Glutamatergic neuron (in vitro differentiated cells): ENCODE data around the gene SEMA4F. TPM values are rescaled to one million over a fixed set of nuclear protein-coding genes. Genes with fewer than 3 reads are reported as not detected.

ENCODE experiments used
- DNase-seq: peaks from one replicate; pipeline ENCODE4 v3.0.0; 2022
- H3K27ac Mint-ChIP-seq: one replicate; pipeline ENCODE4 v1.8.0; 2020; ENCODE audit warnings: mild to moderate bottlenecking, mixed read lengths, inconsistent platforms; ENCODE audit not compliant: unreplicated experiment
- H3K27me3 Mint-ChIP-seq: one replicate; pipeline ENCODE4 v1.8.0; 2020; ENCODE audit warnings: mild to moderate bottlenecking, moderate library complexity, mixed read lengths, inconsistent platforms; ENCODE audit not compliant: unreplicated experiment
- H3K36me3 Mint-ChIP-seq: one replicate; pipeline ENCODE4 v1.8.0; 2020; ENCODE audit warnings: mild to moderate bottlenecking, mixed read lengths, inconsistent platforms; ENCODE audit not compliant: unreplicated experiment
- H3K4me1 Mint-ChIP-seq: one replicate; pipeline ENCODE4 v1.8.0; 2020; ENCODE audit warnings: mild to moderate bottlenecking, low read depth, mixed read lengths, inconsistent platforms; ENCODE audit not compliant: unreplicated experiment
- H3K4me3 Mint-ChIP-seq: one replicate; pipeline ENCODE4 v1.8.0; 2020; ENCODE audit warnings: mild to moderate bottlenecking, mixed read lengths, inconsistent platforms; ENCODE audit not compliant: unreplicated experiment
- H3K9me3 Mint-ChIP-seq: one replicate; pipeline ENCODE4 v1.8.0; 2020; ENCODE audit warnings: mild to moderate bottlenecking, moderate library complexity, mixed read lengths, inconsistent platforms; ENCODE audit not compliant: unreplicated experiment
- total RNA-seq: library from RNA; stranded (reverse); fragmentation: NEBNext Ultra II Directional; extraction: Animal tissue kit (Norgen Biotek cat#: 25700); gene quantifications from one replicate; pipeline ENCODE4 v1.2.1, GENCODE V29; 2021; ENCODE audit not compliant: unreplicated experiment
- TF ChIP-seq, protein P1 (sequence below): fragments of 200-600 bp; sonication (generic); IDR thresholded peaks from one replicate; pipeline ENCODE4 v1.5.0; 2021; ENCODE audit not compliant: partially characterized antibody, unreplicated experiment

Gene SEMA4F
- total RNA-seq, 1 donor from 2014 or later: 28.5 TPM

DNA sequence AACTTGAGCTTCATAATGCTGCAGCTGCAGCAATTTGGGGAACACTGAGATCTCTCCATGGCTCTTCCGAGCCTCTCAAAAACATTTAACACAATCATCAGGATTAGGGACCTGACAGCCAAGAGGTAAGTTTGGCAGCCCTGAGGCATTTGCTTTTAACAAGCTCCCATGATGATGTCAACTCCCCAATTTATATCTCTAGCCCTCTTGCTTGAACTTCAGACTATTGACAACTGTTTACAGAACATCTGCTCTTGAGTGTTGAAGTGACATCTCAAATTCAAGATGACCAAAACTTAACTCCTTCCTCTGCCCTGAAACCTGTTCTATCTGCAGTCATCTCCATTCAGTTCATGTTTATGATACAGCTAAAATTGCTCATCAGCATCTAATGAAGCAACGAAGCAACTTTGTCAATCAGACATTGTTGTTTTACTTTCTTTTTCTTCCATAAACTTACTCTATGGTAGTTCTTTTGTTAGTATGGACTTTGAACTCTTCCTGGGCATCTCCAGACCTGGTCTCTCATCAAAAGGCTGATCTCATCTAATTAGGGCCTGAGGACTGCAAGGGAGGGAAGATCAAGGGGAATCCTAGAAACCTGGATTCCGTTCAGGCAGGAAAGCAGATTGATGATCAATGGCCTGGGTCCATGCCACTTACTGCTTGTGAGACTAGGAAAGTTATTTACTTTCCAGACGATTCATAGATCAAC is 48.1 kb downstream of the SEMA4F start:
- no peak overlapping the region for H3K4me3 Mint-ChIP-seq
- H3K4me1 Mint-ChIP-seq: no peaks in the 10 kb centered on the region
- H3K9me3 Mint-ChIP-seq: no peaks in the 10 kb centered on the region
- H3K36me3 Mint-ChIP-seq: no peaks in the 10 kb centered on the region
- TF ChIP-seq, protein P1, sequence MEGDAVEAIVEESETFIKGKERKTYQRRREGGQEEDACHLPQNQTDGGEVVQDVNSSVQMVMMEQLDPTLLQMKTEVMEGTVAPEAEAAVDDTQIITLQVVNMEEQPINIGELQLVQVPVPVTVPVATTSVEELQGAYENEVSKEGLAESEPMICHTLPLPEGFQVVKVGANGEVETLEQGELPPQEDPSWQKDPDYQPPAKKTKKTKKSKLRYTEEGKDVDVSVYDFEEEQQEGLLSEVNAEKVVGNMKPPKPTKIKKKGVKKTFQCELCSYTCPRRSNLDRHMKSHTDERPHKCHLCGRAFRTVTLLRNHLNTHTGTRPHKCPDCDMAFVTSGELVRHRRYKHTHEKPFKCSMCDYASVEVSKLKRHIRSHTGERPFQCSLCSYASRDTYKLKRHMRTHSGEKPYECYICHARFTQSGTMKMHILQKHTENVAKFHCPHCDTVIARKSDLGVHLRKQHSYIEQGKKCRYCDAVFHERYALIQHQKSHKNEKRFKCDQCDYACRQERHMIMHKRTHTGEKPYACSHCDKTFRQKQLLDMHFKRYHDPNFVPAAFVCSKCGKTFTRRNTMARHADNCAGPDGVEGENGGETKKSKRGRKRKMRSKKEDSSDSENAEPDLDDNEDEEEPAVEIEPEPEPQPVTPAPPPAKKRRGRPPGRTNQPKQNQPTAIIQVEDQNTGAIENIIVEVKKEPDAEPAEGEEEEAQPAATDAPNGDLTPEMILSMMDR: no peak
- no peak overlapping the region for H3K27ac Mint-ChIP-seq
- no peaks in the 10 kb centered on the region for H3K27me3 Mint-ChIP-seq
- DNase-seq: no peak

DNA sequence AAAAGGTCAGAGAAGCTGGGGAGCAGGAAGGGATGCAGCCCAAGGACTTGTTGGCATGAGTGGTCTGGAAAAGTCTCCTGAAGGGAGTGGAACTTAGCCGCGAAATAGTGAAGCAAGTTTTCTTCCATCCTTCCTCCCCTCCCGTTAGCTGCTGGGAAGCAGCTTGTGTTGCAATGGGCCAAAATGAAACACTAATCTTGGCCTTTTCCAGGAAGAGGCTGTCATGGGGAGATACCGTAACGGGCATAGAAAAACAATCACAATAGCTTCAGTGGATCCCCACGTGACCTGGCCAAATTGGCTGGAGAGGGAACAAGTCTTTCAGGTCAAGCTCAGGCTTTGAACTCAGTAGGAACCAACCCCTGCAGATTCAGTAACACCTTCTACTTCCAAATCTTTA is 49.3 kb downstream of the SEMA4F start:
- no peaks in the 10 kb centered on the region for H3K27me3 Mint-ChIP-seq

GRCh38 chr2:74704216-74704615 is 50.2 kb downstream of the SEMA4F start:
- no peaks in the 10 kb centered on the region for H3K4me1 Mint-ChIP-seq
- TF ChIP-seq, protein P1: no peak
- H3K4me3 Mint-ChIP-seq: no peak overlapping the region
- no peak for DNase-seq
- H3K36me3 Mint-ChIP-seq: peaks cover 5% of the 10 kb centered on the region
- H3K27me3 Mint-ChIP-seq: no peaks in the 10 kb centered on the region
- H3K27ac Mint-ChIP-seq: no peak overlapping the region
- H3K9me3 Mint-ChIP-seq: peaks cover 1% of the 10 kb centered on the region

More for the DNA sequence above, 49.3 kb downstream of the SEMA4F start:
- TF ChIP-seq, protein P1: no peak
- Mint-ChIP-seq H3K4me3 (no peak overlapping the region), H3K9me3 (peaks cover 1% of the 10 kb centered on the region), H3K4me1 (no peaks in the 10 kb centered on the region), H3K27ac (no peak overlapping the region), H3K36me3 (peaks cover 5% of the 10 kb centered on the region)
- no peak for DNase-seq

GRCh38 chr2:74706741-74707140 is 52.7 kb downstream of the SEMA4F start:
- DNase-seq: no peak
- Mint-ChIP-seq H3K36me3 (peaks cover 5% of the 10 kb centered on the region), H3K9me3 (peaks cover 1% of the 10 kb centered on the region), H3K27me3 (no peaks in the 10 kb centered on the region), H3K27ac (no peak overlapping the region), H3K4me1 (no peaks in the 10 kb centered on the region), H3K4me3 (no peak overlapping the region)
- TF ChIP-seq, protein P1: no peak

GRCh38 chr2:74707837-74708236 is 53.8 kb downstream of the SEMA4F start:
- Mint-ChIP-seq H3K9me3 (peaks cover 1% of the 10 kb centered on the region), H3K4me1 (no peaks in the 10 kb centered on the region), H3K27me3 (peaks cover 3% of the 10 kb centered on the region), H3K27ac (peak overlapping the region; percentile 53), H3K36me3 (peaks cover 5% of the 10 kb centered on the region), H3K4me3 (no peak overlapping the region)
- no peak for DNase-seq
- TF ChIP-seq, protein P1: no peak
